Measurements from ENCODE around the gene HIPK4.
"Not testable (repeated sequence)": the region's sequence is repeated elsewhere in the genome, so short reads cannot be mapped to it uniquely, and the experiment has no call there.

Gene HIPK4

GRCh38 chr19:40417643-40417981, 27.6 kb upstream of the HIPK4 start:
- DNase-seq (ENCODE audit: low spot score), result no peak

- no peak for DNase-seq (ENCODE audit: low spot score)
These were observed 27.1 kb upstream of the HIPK4 start for GRCh38 chr19:40416918-40417642.

GRCh38 chr19:40415768-40416167, 25.8 kb upstream of the HIPK4 start:
- no peak for DNase-seq (ENCODE audit: low spot score)

- DNase-seq (ENCODE audit: low spot score), result no peak
These were observed 24.9 kb upstream of the HIPK4 start for GRCh38 chr19:40414542-40415535.

- DNase-seq (ENCODE audit: low spot score), result peak; percentile 42
These were observed 23.4 kb upstream of the HIPK4 start, which contains the start of gene PRX for GRCh38 chr19:40413291-40413845. TSS of gene PRX (minus strand) at chr19:40413378. CDS start at chr19:40407932, 5,446 bp downstream.

GRCh38 chr19:40412866-40413265, 22.9 kb upstream of the HIPK4 start:
- DNase-seq (ENCODE audit: low spot score), result no peak

GRCh38 chr19:40411958-40412499, 22.0 kb upstream of the HIPK4 start:
- no peak for DNase-seq (ENCODE audit: low spot score)

- DNase-seq (ENCODE audit: low spot score), result no peak
These were observed 21.3 kb upstream of the HIPK4 start for GRCh38 chr19:40411125-40411842.

GRCh38 chr19:40410030-40410389, 20.0 kb upstream of the HIPK4 start:
- no peak for DNase-seq (ENCODE audit: low spot score)

GRCh38 chr19:40408598-40408925, 18.6 kb upstream of the HIPK4 start:
- DNase-seq (ENCODE audit: low spot score), result not testable (repeated sequence)

- DNase-seq (ENCODE audit: low spot score), result no peak
These were observed 18.0 kb upstream of the HIPK4 start for GRCh38 chr19:40407714-40408597.

- peak; percentile 89 for DNase-seq (ENCODE audit: low spot score)
These were observed 13.4 kb upstream of the HIPK4 start for GRCh38 chr19:40403262-40403984.

GRCh38 chr19:40400559-40400958, 10.6 kb upstream of the HIPK4 start:
- no peak for DNase-seq (ENCODE audit: low spot score)

GRCh38 chr19:40398417-40399131, 8.6 kb upstream of the HIPK4 start:
- no peak for DNase-seq (ENCODE audit: low spot score)

GRCh38 chr19:40397568-40397906, 7.6 kb upstream of the HIPK4 start:
- DNase-seq (ENCODE audit: low spot score), result no peak

GRCh38 chr19:40396886-40397567, 7.0 kb upstream of the HIPK4 start:
- DNase-seq (ENCODE audit: low spot score), result no peak

GRCh38 chr19:40395956-40396355, 6.0 kb upstream of the HIPK4 start:
- no peak for DNase-seq (ENCODE audit: low spot score)

- no peak for DNase-seq (ENCODE audit: low spot score)
These were observed 4.8 kb upstream of the HIPK4 start for GRCh38 chr19:40394816-40395210.

Measured in D341Med (cell line).